Calu3 (cell line): ENCODE data around the gene BMAL1. TPM values are rescaled to one million over a fixed set of nuclear protein-coding genes. Genes with fewer than 3 reads are reported as not detected.

Experiments
- BruUV-seq: library from RNA; stranded (reverse); fragments of 400-500 nt; replicated peaks from 2 replicates; lab custom pipeline; 2021; lab: Mats Ljungman, UMichigan
- CTCF ChIA-PET: fragments of 300-600 bp; sonication (Branson Sonifier 250); formaldehyde crosslinking; loops from one replicate; lab custom pipeline; 2022; ENCODE audit warnings: antibody characterized with exemption; lab: Charles Lee
- DNase-seq: peaks from one replicate; pipeline ENCODE4 v3.0.0; 2022
- H3K27ac Mint-ChIP-seq: one replicate; pipeline ENCODE4 v1.8.0; 2022; ENCODE audit warnings: mixed read lengths; ENCODE audit not compliant: unreplicated experiment
- H3K27me3 Mint-ChIP-seq: one replicate; pipeline ENCODE4 v1.8.0; 2022; ENCODE audit warnings: mixed read lengths; ENCODE audit not compliant: unreplicated experiment
- H3K36me3 Mint-ChIP-seq: one replicate; pipeline ENCODE4 v1.8.0; 2022; ENCODE audit warnings: mild to moderate bottlenecking, moderate library complexity, mixed read lengths; ENCODE audit not compliant: insufficient read depth, unreplicated experiment
- H3K4me1 Mint-ChIP-seq: one replicate; pipeline ENCODE4 v1.8.0; 2022; ENCODE audit warnings: mild to moderate bottlenecking, low read depth, mixed read lengths; ENCODE audit not compliant: unreplicated experiment
- H3K4me3 Mint-ChIP-seq: one replicate; pipeline ENCODE4 v1.8.0; 2022; ENCODE audit warnings: mild to moderate bottlenecking, low read depth, moderate library complexity, mixed read lengths; ENCODE audit not compliant: unreplicated experiment
- H3K9me3 Mint-ChIP-seq: one replicate; pipeline ENCODE4 v1.8.0; 2022; ENCODE audit warnings: low read depth, mixed read lengths; ENCODE audit not compliant: unreplicated experiment
- CTCF ChIP-seq: fragments of 200-600 bp; IDR thresholded peaks from one replicate; pipeline ENCODE4 v1.8.0; 2022; ENCODE audit warnings: antibody characterized with exemption; ENCODE audit not compliant: unreplicated experiment
- intact Hi-C: fragments of 100-400 bp; cut with micrococcal nuclease; formaldehyde crosslinking; loops from one replicate; pipeline ENCODE4 v1.10.0; 2022; ENCODE audit not compliant: unreplicated experiment
- total RNA-seq: library from RNA; stranded (reverse); gene quantifications from 2 replicates; pipeline ENCODE4 v1.2.3, GENCODE V29; 2022

The BMAL1 gene
- total RNA-seq, 1 experiment from 2014 or later = 10.3 TPM

- CTCF ChIA-PET = interaction anchor here (0.7 kb wide), 1 partner anchor 1197 kb away, joined by 4 read pairs; no protein-coding TSS in a partner anchor
- BruUV-seq = no TSS peak
- no peaks in the 10 kb centered on the region for H3K36me3 Mint-ChIP-seq
- no peak overlapping the region for H3K4me3 Mint-ChIP-seq
- H3K4me1 Mint-ChIP-seq = peaks cover 30% of the 10 kb centered on the region
- H3K27ac Mint-ChIP-seq = no peak overlapping the region
- H3K9me3 Mint-ChIP-seq = no peaks in the 10 kb centered on the region
- DNase-seq = no peak
- intact Hi-C loops = no loop called here
- peaks cover 12% of the 10 kb centered on the region for H3K27me3 Mint-ChIP-seq
- TF ChIP-seq CTCF = no peak
These were observed 18.7 kb upstream of the BMAL1 start for GRCh38 chr11:13258855-13259254.

GRCh38 chr11:13259374-13259773 is 18.2 kb upstream of the BMAL1 start:
- peaks cover 30% of the 10 kb centered on the region for H3K4me1 Mint-ChIP-seq
- no peak for TF ChIP-seq CTCF
- no TSS peak for BruUV-seq
- H3K4me3 Mint-ChIP-seq = no peak overlapping the region
- DNase-seq = no peak
- intact Hi-C loops = no loop called here
- no peaks in the 10 kb centered on the region for H3K36me3 Mint-ChIP-seq
- H3K27me3 Mint-ChIP-seq = peaks cover 17% of the 10 kb centered on the region
- CTCF ChIA-PET = interaction anchor here (0.6 kb wide), 1 partner anchor 33 kb away, joined by 4 read pairs; no protein-coding TSS in a partner anchor
- no peaks in the 10 kb centered on the region for H3K9me3 Mint-ChIP-seq
- H3K27ac Mint-ChIP-seq = no peak overlapping the region

GRCh38 chr11:13260201-13260962 is 17.2 kb upstream of the BMAL1 start:
- no peak for TF ChIP-seq CTCF
- no peak for DNase-seq
- Mint-ChIP-seq H3K27ac (no peak overlapping the region), H3K27me3 (peaks cover 26% of the 10 kb centered on the region), H3K36me3 (no peaks in the 10 kb centered on the region), H3K4me1 (peaks cover 30% of the 10 kb centered on the region), H3K9me3 (no peaks in the 10 kb centered on the region), H3K4me3 (no peak overlapping the region)
- intact Hi-C loops = no loop called here
- no TSS peak for BruUV-seq
- CTCF ChIA-PET = interaction anchor here (0.6 kb wide), 1 partner anchor 34 kb away, joined by 4 read pairs; no protein-coding TSS in a partner anchor

GRCh38 chr11:13260963-13261588 is 16.5 kb upstream of the BMAL1 start:
- BruUV-seq = no TSS peak
- DNase-seq = no peak
- CTCF ChIA-PET = interaction anchor here (0.6 kb wide), 1 partner anchor 1170 kb away, joined by 4 read pairs; no protein-coding TSS in a partner anchor
- Mint-ChIP-seq H3K4me1 (peaks cover 30% of the 10 kb centered on the region), H3K27me3 (peaks cover 32% of the 10 kb centered on the region), H3K4me3 (no peak overlapping the region), H3K36me3 (no peaks in the 10 kb centered on the region), H3K9me3 (no peaks in the 10 kb centered on the region), H3K27ac (no peak overlapping the region)
- TF ChIP-seq CTCF = no peak
- intact Hi-C loops = no loop called here
